Activated CD8-positive, alpha-beta T cell treated with anti-CD3 and anti-CD28 coated beads for 36 hours (primary cell): ENCODE data around the gene UBA3. TPM values are rescaled to one million over a fixed set of nuclear protein-coding genes. Genes with fewer than 3 reads are reported as not detected.

Experiments
- ATAC-seq: fragments of 200-7000 bp; cut with Tn5 transposase; one replicate; pipeline ENCODE4 v1.10.0; 2021; ENCODE audit warnings: mild to moderate bottlenecking, moderate library complexity
- CTCF ChIA-PET: fragments of 350-600 bp; sonication (Branson Sonifier 250); formaldehyde crosslinking; loops from one replicate; lab custom pipeline; 2021; ENCODE audit warnings: antibody characterized with exemption; lab: Charles Lee
- POLR2A ChIA-PET: fragments of 350-600 bp; sonication (Branson Sonifier 250); formaldehyde crosslinking; loops from one replicate; lab custom pipeline; 2021; ENCODE audit warnings: antibody characterized with exemption; lab: Charles Lee
- DNase-seq: peaks from one replicate; pipeline ENCODE4 v3.0.0-alpha.2; 2020
- H3K27ac Mint-ChIP-seq: one replicate; pipeline ENCODE4 v1.8.0; 2021; ENCODE audit warnings: mild to moderate bottlenecking, mixed read lengths
- H3K27me3 Mint-ChIP-seq: one replicate; pipeline ENCODE4 v1.8.0; 2021; ENCODE audit warnings: mixed read lengths
- H3K36me3 Mint-ChIP-seq: one replicate; pipeline ENCODE4 v1.8.0; 2021; ENCODE audit warnings: low read depth, mixed read lengths
- H3K4me1 Mint-ChIP-seq: one replicate; pipeline ENCODE4 v1.8.0; 2021; ENCODE audit warnings: low read depth, mixed read lengths
- H3K4me3 Mint-ChIP-seq: one replicate; pipeline ENCODE4 v1.8.0; 2021; ENCODE audit warnings: mild to moderate bottlenecking, moderate library complexity, mixed read lengths
- H3K9me3 Mint-ChIP-seq: one replicate; pipeline ENCODE4 v1.8.0; 2021; ENCODE audit warnings: mixed read lengths
- intact Hi-C: fragments of 100-400 bp; cut with micrococcal nuclease; formaldehyde crosslinking; loops from one replicate; pipeline ENCODE4 v1.10.0; 2022
- total RNA-seq, 2 experiments: library from RNA; stranded (reverse); gene quantifications; one replicate each; pipeline ENCODE4 v1.2.3, GENCODE V29; 2021
- TF ChIP-seq, protein P1 (sequence below): fragments of 200-600 bp; IDR thresholded peaks from one replicate; pipeline ENCODE4 v1.8.0; 2022; ENCODE audit warnings: antibody characterized with exemption, mild to moderate bottlenecking

Gene UBA3
- total RNA-seq, 2 experiments from 2014 or later = 72.7 to 75.6 TPM

DNA sequence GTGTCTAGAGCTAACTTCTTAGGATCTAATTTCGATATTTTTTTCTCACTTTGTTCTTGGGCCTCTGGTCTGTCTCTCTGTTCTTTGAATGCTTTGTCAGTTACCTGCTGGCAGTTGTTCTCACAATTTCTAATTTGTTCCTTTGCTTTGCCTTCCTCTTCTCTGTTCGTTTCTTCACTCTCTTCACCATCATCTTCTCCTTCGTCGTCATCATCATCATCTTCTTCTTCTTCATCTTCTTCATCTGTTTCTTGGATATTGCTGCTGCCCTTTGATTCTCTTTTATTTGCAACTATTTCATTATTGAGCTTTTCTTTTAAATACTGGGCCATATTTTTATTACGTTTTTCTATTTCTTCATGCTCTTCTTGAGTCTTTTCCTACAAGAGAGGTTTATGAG lies 39.5 kb upstream of the UBA3 start:
- Mint-ChIP-seq H3K27me3 (no peaks in the 10 kb centered on the region), H3K9me3 (no peaks in the 10 kb centered on the region), H3K4me1 (peaks cover 5% of the 10 kb centered on the region), H3K36me3 (no peaks in the 10 kb centered on the region), H3K27ac (no peak overlapping the region), H3K4me3 (no peak overlapping the region)
- ATAC-seq (no peak), DNase-seq (no peak)
- ChIA-PET POLR2A (interaction anchor here (1.1 to 1.3 kb wide), 2 partner anchors 13 to 33 kb away, joined by 3 read pairs; no protein-coding TSS in a partner anchor), CTCF (interaction anchor here (0.7 to 5.6 kb wide), 28 partner anchors 9 to 552 kb away, joined by 3 to 68 read pairs (median 6); partner anchors contain the start of gene ARL6IP5)
- TF ChIP-seq, protein P1, sequence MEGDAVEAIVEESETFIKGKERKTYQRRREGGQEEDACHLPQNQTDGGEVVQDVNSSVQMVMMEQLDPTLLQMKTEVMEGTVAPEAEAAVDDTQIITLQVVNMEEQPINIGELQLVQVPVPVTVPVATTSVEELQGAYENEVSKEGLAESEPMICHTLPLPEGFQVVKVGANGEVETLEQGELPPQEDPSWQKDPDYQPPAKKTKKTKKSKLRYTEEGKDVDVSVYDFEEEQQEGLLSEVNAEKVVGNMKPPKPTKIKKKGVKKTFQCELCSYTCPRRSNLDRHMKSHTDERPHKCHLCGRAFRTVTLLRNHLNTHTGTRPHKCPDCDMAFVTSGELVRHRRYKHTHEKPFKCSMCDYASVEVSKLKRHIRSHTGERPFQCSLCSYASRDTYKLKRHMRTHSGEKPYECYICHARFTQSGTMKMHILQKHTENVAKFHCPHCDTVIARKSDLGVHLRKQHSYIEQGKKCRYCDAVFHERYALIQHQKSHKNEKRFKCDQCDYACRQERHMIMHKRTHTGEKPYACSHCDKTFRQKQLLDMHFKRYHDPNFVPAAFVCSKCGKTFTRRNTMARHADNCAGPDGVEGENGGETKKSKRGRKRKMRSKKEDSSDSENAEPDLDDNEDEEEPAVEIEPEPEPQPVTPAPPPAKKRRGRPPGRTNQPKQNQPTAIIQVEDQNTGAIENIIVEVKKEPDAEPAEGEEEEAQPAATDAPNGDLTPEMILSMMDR = no peak
- intact Hi-C loops = loop anchor here (5.0 to 10.0 kb wide), 2 partner anchors 43 to 305 kb away; no protein-coding TSS in a partner anchor

DNA sequence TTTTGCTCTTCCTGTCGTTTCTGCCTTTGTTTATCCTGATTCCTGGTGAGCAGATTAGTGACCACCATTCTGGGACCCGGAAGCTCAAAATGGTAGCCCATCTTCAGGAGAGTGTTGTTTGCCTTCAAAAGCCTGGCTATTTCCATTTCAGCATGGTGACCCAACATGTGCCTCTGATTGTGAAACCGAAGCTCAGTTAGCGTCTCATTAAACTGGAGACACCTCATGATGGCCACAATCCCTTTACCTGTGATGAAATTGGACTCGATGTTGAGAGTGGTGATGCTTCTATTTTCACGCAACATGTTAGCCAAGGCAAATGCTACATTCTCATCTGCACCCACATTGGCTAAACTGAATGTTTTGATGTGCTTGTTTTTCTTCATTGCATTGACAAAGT lies 39.0 kb upstream of the UBA3 start:
- no peaks in the 10 kb centered on the region for H3K27me3 Mint-ChIP-seq
- ChIA-PET CTCF (interaction anchor here (1.0 to 5.6 kb wide), 17 partner anchors 10 to 307 kb away, joined by 3 to 68 read pairs (median 6); no protein-coding TSS in a partner anchor), POLR2A (interaction anchor here (1.1 to 1.3 kb wide), 2 partner anchors 13 to 33 kb away, joined by 3 read pairs; no protein-coding TSS in a partner anchor)
- peaks cover 8% of the 10 kb centered on the region for H3K4me1 Mint-ChIP-seq
- intact Hi-C loops = no loop called here
- no peak for DNase-seq
- H3K36me3 Mint-ChIP-seq = no peaks in the 10 kb centered on the region
- no peak overlapping the region for H3K27ac Mint-ChIP-seq
- H3K9me3 Mint-ChIP-seq = no peaks in the 10 kb centered on the region
- no peak overlapping the region for H3K4me3 Mint-ChIP-seq
- no peak for ATAC-seq
- TF ChIP-seq, protein P1 = no peak

DNA sequence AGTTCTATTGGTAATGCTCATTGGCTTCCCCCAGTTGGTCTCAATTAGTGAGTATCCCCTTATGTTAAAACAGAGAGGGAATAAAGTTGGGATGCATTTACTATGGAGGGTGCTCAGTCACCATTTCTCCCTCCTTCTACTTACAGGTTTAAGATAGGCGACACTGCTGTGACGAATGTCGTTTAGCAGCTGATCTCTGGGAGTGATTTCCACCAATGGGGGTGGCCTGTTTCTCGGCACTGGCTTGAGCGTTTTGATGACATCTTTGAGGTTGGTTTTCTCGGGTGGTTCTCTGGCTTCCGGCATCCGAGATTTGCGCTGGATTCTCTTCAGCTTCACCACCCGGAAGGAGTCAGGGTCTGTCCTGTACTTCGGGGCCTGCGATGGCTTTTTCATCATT lies 38.4 kb upstream of the UBA3 start:
- Mint-ChIP-seq H3K27me3 (no peaks in the 10 kb centered on the region), H3K36me3 (no peaks in the 10 kb centered on the region), H3K9me3 (no peaks in the 10 kb centered on the region), H3K4me1 (peaks cover 14% of the 10 kb centered on the region), H3K4me3 (no peak overlapping the region), H3K27ac (no peak overlapping the region)
- TF ChIP-seq, protein P1 = no peak
- intact Hi-C loops = no loop called here
- CTCF ChIA-PET = interaction anchor here (1.0 to 5.6 kb wide), 10 partner anchors 10 to 307 kb away, joined by 3 to 68 read pairs (median 6); no protein-coding TSS in a partner anchor
- ATAC-seq (no peak), DNase-seq (no peak)
- POLR2A ChIA-PET = interaction anchor here (1.3 kb wide), 1 partner anchor 12 kb away, joined by 3 read pairs; no protein-coding TSS in a partner anchor

DNA sequence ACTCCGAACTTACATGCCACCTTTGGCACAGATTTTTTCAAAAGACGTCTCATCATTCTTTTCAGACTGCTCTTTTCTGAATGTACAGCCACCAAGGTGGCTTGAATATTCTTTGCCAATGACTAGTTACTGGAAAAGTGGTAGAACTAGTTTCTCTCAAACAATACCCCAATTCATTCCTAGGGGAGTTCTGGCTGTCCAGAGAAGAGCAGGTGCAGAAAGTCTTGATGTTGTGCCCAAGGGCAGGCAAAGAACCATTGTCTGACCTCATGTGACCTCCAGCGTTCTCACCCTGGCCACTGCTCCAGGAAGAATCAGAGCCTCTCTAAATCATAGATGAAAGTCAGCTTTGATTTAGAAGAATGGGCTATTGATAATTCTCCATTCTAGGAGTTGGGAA lies 36.7 kb upstream of the UBA3 start:
- ChIA-PET CTCF (interaction anchor here (0.9 kb wide), 1 partner anchor 190 kb away, joined by 3 read pairs; no protein-coding TSS in a partner anchor), POLR2A (interaction anchor here (0.6 kb wide), 1 partner anchor 333 kb away, joined by 3 read pairs; no protein-coding TSS in a partner anchor)
- H3K36me3 Mint-ChIP-seq = no peaks in the 10 kb centered on the region
- H3K4me3 Mint-ChIP-seq = no peak overlapping the region
- H3K27ac Mint-ChIP-seq = no peak overlapping the region
- DNase-seq (no peak), ATAC-seq (no peak)
- H3K27me3 Mint-ChIP-seq = no peaks in the 10 kb centered on the region
- TF ChIP-seq, protein P1 = no peak
- H3K4me1 Mint-ChIP-seq = peaks cover 24% of the 10 kb centered on the region
- no peaks in the 10 kb centered on the region for H3K9me3 Mint-ChIP-seq
- intact Hi-C loops = no loop called here

DNA sequence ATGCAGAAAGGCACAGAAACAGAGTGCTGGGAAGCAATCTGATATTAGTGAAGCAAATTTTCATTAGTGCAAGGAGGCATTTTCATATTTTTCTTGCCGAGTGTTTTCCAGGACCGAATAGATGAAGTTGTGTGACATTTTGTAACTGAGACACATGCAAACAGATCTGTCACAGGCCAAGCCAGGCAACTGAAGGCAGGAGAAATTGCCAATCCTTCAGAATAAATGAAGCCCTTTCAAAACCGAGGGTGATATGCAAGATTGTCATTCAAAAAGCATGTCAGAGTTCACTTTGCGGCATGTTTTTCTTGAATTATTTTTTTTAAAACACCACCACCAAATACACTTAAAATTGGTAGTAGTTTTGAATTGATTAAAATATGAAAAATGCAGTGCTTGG lies 36.0 kb upstream of the UBA3 start:
- ATAC-seq = no peak
- ChIA-PET CTCF (interaction anchor here (0.8 to 1.2 kb wide), 3 partner anchors 190 to 556 kb away, joined by 3 to 4 read pairs (median 4); no protein-coding TSS in a partner anchor), POLR2A (no interaction called here)
- H3K27ac Mint-ChIP-seq = no peak overlapping the region
- no peaks in the 10 kb centered on the region for H3K36me3 Mint-ChIP-seq
- TF ChIP-seq, protein P1 = no peak
- no peak for DNase-seq
- H3K9me3 Mint-ChIP-seq = no peaks in the 10 kb centered on the region
- peaks cover 23% of the 10 kb centered on the region for H3K4me1 Mint-ChIP-seq
- no peak overlapping the region for H3K4me3 Mint-ChIP-seq
- H3K27me3 Mint-ChIP-seq = no peaks in the 10 kb centered on the region
- intact Hi-C loops = no loop called here
